ENCODE results near the gene LARP4B. TPM values are rescaled to one million over a fixed set of nuclear protein-coding genes. Genes with fewer than 3 reads are reported as not detected.

The LARP4B gene
- total and polyA plus RNA-seq, 2 donors (not counting 1 experiment from before 2014, with no cell fraction given): 35.6 to 129 TPM

DNA sequence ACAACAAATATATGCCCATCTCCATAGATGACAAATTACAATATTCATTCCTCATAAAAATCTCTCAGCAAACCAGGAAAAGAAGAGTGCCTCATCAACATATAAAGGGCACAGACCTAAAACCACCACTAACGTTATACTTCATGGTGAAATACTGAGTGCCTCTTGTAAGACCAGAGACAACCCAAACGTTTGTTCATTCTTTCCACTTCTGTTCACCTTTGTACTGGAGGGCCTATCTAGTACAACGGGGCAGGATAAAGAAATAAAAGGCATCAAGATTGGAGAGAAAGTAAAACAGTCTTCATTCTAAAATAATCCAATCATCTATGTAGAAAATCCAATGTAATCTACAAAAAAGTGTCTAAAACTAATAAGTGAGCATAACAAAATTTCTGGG lies 79.1 kb downstream of the LARP4B start:
- POLR2A ChIA-PET: no interaction called here

DNA sequence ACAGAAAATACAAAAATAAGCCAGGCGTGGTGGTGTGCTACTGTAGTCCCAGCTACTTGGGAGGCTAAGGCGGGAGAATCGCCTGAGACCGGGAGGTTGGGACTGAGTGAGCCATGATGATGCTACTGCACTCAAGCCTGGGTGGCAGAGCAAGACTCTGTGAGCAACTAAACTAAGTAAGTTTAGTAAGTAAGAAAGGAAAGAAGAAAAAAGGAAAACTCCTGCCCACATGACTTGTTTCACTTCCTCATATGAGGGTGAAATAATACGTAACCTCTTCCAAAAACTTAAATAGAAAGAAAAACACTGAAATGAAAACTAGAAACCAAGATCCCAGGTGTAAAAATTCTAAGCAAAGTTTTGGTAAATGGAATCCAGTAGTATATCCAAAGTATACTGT lies 79.6 kb downstream of the LARP4B start:
- peak overlapping the region; percentile 59 for H3K4me3 Mint-ChIP-seq
- peak overlapping the region; percentile 44 for H2AFZ ChIP-seq (ENCODE audit: insufficient read depth, low read depth, low read length, poor library complexity, severe bottlenecking)
- H3K27ac ChIP-seq (ENCODE audit: low read length in 2 of 2): peak overlapping the region; percentile 62 to 85
- WGBS (ENCODE audit: insufficient coverage): 22% methylated on average over 3 of the region's 5 CpGs
- H3K36me3 ChIP-seq (replicated peaks in 1 of 2; ENCODE audit: control extremely low read depth in 1 of 2, control insufficient read depth in 1 of 2, extremely low read depth in 1 of 2, insufficient read depth in 2 of 2, low read length in 1 of 2): peaks cover 0 to 25% of the 10 kb centered on the region in 2 experiments
- no peaks in the 10 kb centered on the region for H3K27me3 Mint-ChIP-seq
- H3K4me1 ChIP-seq (ENCODE audit: control insufficient read depth in 2 of 2, insufficient read depth in 2 of 2, low read length in 2 of 2): peaks cover 18 to 22% of the 10 kb centered on the region in 2 donors
- POLR2A ChIA-PET: no interaction called here
- DNase-seq (peak; percentile 81), ATAC-seq (ENCODE audit: low read depth) (peak; percentile 83)
- peaks cover 4% of the 10 kb centered on the region for H3K9me3 Mint-ChIP-seq (ENCODE audit: insufficient read depth)
- peak overlapping the region; percentile 37 for H3K9ac ChIP-seq (ENCODE audit: low read length)
- H3K4me1 Mint-ChIP-seq: peaks cover 49% of the 10 kb centered on the region
- peaks cover 45% of the 10 kb centered on the region for H3K79me2 ChIP-seq (ENCODE audit: control insufficient read depth, insufficient read depth, low read length)
- peak overlapping the region in 2 of 5 experiments; percentile 22 to 33 for H3K4me3 ChIP-seq (ENCODE audit: control extremely low read depth in 1 of 5, extremely low read depth in 1 of 5, insufficient read depth in 1 of 5, low read depth in 2 of 5, low read length in 4 of 5)
- intact Hi-C loops (cut with micrococcal nuclease): loop anchor here (2.0 to 5.0 kb wide), 2 partner anchors 17 to 190 kb away; no protein-coding TSS in a partner anchor
- CTCF ChIA-PET: no interaction called here
- no peaks in the 10 kb centered on the region for H3K27me3 ChIP-seq (replicated peaks in 1 of 4; ENCODE audit: control extremely low read depth in 1 of 4, control insufficient read depth in 3 of 4, insufficient read depth in 4 of 4, low read length in 3 of 4)
- peaks cover 5% of the 10 kb centered on the region for H4K20me1 ChIP-seq (ENCODE audit: control insufficient read depth, insufficient read depth, low read length, poor library complexity, severe bottlenecking)
- peak overlapping the region; percentile 80 for H3K27ac Mint-ChIP-seq
- TF ChIP-seq, protein P1, sequence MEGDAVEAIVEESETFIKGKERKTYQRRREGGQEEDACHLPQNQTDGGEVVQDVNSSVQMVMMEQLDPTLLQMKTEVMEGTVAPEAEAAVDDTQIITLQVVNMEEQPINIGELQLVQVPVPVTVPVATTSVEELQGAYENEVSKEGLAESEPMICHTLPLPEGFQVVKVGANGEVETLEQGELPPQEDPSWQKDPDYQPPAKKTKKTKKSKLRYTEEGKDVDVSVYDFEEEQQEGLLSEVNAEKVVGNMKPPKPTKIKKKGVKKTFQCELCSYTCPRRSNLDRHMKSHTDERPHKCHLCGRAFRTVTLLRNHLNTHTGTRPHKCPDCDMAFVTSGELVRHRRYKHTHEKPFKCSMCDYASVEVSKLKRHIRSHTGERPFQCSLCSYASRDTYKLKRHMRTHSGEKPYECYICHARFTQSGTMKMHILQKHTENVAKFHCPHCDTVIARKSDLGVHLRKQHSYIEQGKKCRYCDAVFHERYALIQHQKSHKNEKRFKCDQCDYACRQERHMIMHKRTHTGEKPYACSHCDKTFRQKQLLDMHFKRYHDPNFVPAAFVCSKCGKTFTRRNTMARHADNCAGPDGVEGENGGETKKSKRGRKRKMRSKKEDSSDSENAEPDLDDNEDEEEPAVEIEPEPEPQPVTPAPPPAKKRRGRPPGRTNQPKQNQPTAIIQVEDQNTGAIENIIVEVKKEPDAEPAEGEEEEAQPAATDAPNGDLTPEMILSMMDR (IDR thresholded peaks at IDR 0.05): no peak
- no peak for TF ChIP-seq EZH2 (IDR thresholded peaks at IDR 0.05; ENCODE audit: borderline replicate concordance, insufficient read depth, low read depth, low read length, poor library complexity, severe bottlenecking)
- peaks cover 0 to 4% (median 0%) of the 10 kb centered on the region in 3 donors for H3K9me3 ChIP-seq (ENCODE audit: control extremely low read depth in 1 of 3, control insufficient read depth in 2 of 3, insufficient read depth in 1 of 3, low read length in 2 of 3)
- peak overlapping the region; percentile 56 for H3K4me2 ChIP-seq (replicated peaks; ENCODE audit: low read depth, low read length, poor library complexity, severe bottlenecking)

More for the DNA sequence above, 79.1 kb downstream of the LARP4B start:
- H3K4me1 ChIP-seq (ENCODE audit: control insufficient read depth in 2 of 2, insufficient read depth in 2 of 2, low read length in 2 of 2): peaks cover 20 to 26% of the 10 kb centered on the region in 2 donors
- peaks cover 49% of the 10 kb centered on the region for H3K4me1 Mint-ChIP-seq
- no peaks in the 10 kb centered on the region for H3K27me3 ChIP-seq (replicated peaks in 1 of 4; ENCODE audit: control extremely low read depth in 1 of 4, control insufficient read depth in 3 of 4, insufficient read depth in 4 of 4, low read length in 3 of 4)
- peaks cover 0 to 23% of the 10 kb centered on the region in 2 experiments for H3K36me3 ChIP-seq (replicated peaks in 1 of 2; ENCODE audit: control extremely low read depth in 1 of 2, control insufficient read depth in 1 of 2, extremely low read depth in 1 of 2, insufficient read depth in 2 of 2, low read length in 1 of 2)
- CTCF ChIA-PET: no interaction called here
- peak overlapping the region; percentile 44 for H2AFZ ChIP-seq (ENCODE audit: insufficient read depth, low read depth, low read length, poor library complexity, severe bottlenecking)
- H3K9me3 Mint-ChIP-seq (ENCODE audit: insufficient read depth): peaks cover 4% of the 10 kb centered on the region
- ATAC-seq (ENCODE audit: low read depth) (peak; percentile 16), DNase-seq (no peak)
- peaks cover 4% of the 10 kb centered on the region for H4K20me1 ChIP-seq (ENCODE audit: control insufficient read depth, insufficient read depth, low read length, poor library complexity, severe bottlenecking)
- peak overlapping the region; percentile 37 for H3K9ac ChIP-seq (ENCODE audit: low read length)
- intact Hi-C loops (cut with micrococcal nuclease): loop anchor here (2.0 to 5.0 kb wide), 2 partner anchors 18 to 190 kb away; no protein-coding TSS in a partner anchor
- no peaks in the 10 kb centered on the region for H3K27me3 Mint-ChIP-seq
- H3K79me2 ChIP-seq (ENCODE audit: control insufficient read depth, insufficient read depth, low read length): peaks cover 45% of the 10 kb centered on the region
- peak overlapping the region; percentile 56 for H3K4me2 ChIP-seq (replicated peaks; ENCODE audit: low read depth, low read length, poor library complexity, severe bottlenecking)
- no CpG with 5 or more reads among the region's 3 CpGs for WGBS (ENCODE audit: insufficient coverage)
- peak overlapping the region; percentile 62 to 85 for H3K27ac ChIP-seq (ENCODE audit: low read length in 2 of 2)
- H3K4me3 ChIP-seq (ENCODE audit: control extremely low read depth in 1 of 5, extremely low read depth in 1 of 5, insufficient read depth in 1 of 5, low read depth in 2 of 5, low read length in 4 of 5): peak overlapping the region in 1 of 5 experiments; percentile 20
- H3K4me3 Mint-ChIP-seq: peak overlapping the region; percentile 59
- peaks cover 0 to 4% (median 0%) of the 10 kb centered on the region in 3 donors for H3K9me3 ChIP-seq (ENCODE audit: control extremely low read depth in 1 of 3, control insufficient read depth in 2 of 3, insufficient read depth in 1 of 3, low read length in 2 of 3)
- TF ChIP-seq, protein P1 (IDR thresholded peaks at IDR 0.05): no peak
- no peak for TF ChIP-seq EZH2 (IDR thresholded peaks at IDR 0.05; ENCODE audit: borderline replicate concordance, insufficient read depth, low read depth, low read length, poor library complexity, severe bottlenecking)
- peak overlapping the region; percentile 80 for H3K27ac Mint-ChIP-seq

Measured in B cell (primary cell).